Epidermal melanocyte (primary cell): ENCODE measurements around the gene NUTM2F.
"Not testable (repeated sequence)": the region's sequence is repeated elsewhere in the genome, so short reads cannot be mapped to it uniquely, and the experiment has no call there.

Experiments
- DNase-seq: peaks from one replicate; pipeline ENCODE4 v3.0.0; 2011; ENCODE audit warnings: low spot score; ENCODE audit not compliant: insufficient read length

The NUTM2F gene

DNA sequence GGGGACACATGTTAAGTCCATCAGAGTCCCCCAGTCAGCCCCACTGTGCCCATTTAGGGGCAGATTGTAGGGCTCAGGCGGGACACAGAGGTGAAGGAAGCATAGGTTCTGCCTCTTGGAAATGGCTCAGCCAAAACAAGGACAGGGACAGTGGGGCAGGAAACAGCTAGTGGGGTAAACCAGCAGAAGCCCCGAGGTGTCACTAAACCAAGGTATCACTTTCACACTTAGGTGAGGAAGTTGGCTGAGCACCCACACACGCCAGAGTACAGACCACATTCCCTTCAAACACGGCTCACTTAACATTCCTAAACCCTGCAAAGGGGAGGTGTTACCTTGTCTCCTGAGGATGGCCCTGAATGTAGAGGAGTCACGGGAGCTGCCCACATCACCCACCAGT, 12.2 kb downstream of the NUTM2F start:
- DNase-seq, result not testable (repeated sequence)

DNA sequence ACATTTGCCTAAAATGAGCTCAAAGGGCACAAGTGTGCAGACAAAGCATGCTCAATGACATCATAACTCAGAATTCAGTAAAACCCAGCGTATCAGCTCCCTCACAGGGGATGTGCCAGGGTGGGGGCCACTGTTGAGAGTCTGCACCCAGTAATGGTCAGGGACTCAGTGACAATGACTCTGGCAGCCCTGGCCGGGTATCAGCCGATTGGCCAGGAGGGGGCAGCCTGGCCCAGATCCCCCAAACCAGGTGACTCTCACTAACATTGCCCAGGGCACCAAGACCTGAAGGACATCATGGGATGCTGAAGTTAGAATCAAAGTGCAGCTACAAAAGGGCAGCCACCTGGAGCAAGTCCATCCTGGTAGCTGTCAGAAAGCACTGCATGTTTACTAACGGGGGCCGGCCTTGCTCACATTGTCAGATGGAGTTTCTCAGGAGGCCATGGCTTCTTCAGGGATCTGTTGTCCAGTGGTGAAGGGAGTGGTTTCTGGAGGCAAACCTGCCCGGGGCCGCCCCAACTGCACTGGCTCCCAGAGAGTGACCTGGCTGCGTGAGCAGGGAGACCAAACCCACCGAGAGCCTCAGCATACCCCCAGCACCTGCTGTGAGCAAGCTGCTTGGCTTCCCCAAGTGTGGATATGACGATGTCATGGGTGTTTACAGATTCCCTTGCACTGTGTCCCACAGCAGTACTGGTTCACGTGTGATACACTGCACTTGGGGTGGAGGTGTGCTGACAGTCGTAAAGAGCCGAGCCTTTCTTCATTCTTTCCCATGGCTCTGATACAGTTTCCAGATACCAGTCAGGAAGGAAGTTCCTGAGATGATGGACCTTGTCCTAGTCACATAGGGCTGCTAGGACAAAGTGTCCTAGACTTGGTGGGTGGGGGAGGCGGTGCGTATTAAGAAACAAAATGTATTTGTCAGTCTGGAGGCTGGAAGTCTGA, 13.1 kb downstream of the NUTM2F start:
- not testable (repeated sequence) for DNase-seq

DNA sequence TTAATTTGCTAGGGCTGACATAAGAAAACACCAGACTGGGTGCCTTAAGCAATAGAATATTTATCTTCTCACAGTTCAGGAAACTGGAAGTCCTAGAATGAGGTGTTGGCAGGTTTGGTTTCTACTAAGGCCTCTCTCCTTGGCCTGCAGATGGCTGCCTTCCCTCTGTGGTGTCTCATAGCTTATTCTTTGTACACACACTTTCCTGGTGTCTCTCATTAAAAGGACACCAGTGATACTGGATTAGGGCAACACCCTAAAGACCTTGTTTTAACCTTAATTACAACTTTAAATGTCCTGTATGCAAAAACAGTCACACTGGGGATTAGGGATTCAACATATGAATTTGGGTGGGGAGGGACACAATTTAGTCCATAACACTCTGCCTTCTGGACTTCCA, 25.1 kb downstream of the NUTM2F start:
- DNase-seq, result no peak

DNA sequence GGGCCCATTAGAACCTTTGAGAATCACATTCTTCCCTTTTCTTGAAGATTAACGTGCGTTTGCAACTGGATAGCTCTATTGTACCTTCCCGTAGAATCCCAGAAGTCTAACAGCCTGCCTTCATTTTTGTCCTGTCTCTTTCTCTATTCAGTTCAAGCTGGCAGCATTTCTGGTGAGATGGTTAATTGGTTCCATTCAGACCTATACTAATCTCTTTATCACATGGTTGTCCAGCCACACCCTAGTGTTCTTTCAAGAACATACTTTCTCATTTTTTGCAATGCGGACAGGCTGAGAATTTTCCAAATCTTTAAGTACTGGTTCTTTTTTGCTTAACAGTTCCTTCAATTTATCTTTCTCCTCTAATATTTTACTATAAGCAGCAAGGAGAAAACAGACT, 26.0 kb downstream of the NUTM2F start:
- no peak for DNase-seq

DNA sequence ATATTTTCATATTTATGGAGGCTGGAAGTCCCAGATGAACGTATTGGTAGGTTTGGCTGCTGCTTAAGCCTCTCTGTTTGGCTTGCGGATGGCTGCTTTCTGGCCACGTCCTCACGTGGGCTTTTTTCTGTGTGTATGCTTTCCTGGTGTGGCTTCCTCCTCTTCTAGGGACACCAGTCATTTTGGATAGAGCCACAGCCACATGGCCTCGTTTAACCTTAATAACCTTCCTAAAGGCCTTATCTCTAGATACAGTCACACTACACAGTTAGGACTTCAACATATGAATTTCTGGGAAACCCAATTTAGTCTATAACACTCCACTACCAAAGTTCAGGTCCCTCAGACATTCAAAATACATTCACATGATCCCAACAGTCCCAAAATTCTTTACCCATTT, 26.9 kb downstream of the NUTM2F start:
- no peak for DNase-seq

DNA sequence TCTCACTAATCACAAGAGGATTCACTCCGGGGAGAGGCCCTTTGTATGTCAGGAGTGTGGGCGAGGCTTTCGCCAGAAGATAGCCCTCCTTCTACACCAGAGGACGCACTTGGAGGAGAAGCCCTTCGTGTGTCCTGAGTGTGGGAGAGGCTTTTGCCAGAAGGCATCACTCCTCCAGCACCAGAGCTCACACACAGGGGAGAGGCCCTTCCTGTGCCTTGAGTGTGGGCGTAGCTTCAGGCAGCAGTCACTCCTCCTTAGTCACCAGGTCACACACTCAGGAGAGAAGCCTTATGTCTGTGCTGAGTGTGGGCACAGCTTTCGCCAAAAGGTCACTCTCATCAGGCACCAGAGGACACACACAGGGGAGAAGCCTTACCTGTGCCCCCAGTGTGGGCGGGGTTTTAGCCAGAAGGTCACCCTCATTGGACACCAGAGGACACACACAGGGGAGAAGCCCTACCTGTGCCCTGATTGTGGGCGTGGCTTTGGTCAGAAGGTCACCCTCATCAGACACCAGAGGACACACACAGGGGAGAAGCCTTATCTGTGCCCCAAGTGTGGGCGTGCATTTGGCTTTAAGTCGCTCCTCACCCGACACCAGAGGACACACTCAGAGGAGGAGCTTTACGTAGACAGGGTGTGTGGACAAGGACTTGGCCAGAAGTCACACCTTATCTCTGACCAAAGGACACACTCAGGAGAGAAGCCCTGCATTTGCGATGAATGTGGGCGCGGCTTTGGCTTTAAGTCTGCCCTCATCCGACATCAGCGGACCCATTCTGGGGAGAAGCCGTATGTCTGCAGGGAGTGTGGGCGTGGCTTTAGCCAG, 27.8 kb downstream of the NUTM2F start:
- no peak for DNase-seq

DNA sequence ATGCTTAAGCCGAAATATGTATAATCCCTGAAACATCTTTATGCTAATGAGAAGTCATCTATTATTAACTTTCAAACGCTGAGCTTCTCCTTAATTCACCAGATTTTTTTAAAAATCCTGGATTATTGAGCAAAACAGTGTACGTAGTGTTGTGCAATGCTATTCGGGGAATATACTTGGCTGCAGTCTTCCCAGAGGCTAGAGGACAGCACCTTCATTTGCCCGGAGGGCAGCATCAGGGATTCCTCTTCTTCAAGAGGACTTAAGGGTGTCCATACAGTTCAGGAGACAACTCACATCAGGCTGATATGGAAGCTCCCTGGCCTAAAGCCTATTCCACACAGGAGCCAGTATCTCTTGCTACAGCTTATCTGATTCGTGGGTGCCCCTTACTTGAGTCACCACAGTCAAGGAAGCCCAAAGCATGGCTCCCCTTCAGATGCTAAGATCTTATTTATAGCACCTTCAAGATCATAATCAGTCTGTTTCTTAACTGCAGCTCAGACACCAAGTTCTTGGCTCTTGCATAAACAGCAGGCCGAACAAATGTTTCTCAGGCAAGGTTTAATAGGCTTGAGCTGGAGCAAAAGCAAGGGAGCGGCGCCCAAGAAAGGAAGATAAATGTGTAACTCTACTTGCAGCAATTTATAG, 29.4 kb downstream of the NUTM2F start:
- no peak for DNase-seq

DNA sequence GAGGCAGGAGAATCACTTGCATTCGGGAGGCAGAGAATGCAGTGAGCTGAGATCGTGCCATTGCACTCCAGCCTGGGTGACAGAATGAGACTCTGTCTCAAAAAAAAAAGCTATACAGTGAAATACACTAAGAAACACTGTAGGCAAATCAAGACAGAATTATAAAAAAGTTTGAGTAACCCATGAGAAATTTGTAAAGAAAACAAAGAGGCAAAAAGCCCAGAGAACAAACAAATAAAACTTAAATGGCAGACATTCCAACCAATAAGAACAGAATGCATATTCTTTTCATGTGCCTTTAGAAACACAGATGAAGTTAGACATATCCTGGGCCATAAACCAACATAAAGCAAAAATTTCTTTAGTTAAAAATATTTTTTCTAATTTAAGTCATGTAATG, 38.8 kb downstream of the NUTM2F start:
- DNase-seq, result no peak

DNA sequence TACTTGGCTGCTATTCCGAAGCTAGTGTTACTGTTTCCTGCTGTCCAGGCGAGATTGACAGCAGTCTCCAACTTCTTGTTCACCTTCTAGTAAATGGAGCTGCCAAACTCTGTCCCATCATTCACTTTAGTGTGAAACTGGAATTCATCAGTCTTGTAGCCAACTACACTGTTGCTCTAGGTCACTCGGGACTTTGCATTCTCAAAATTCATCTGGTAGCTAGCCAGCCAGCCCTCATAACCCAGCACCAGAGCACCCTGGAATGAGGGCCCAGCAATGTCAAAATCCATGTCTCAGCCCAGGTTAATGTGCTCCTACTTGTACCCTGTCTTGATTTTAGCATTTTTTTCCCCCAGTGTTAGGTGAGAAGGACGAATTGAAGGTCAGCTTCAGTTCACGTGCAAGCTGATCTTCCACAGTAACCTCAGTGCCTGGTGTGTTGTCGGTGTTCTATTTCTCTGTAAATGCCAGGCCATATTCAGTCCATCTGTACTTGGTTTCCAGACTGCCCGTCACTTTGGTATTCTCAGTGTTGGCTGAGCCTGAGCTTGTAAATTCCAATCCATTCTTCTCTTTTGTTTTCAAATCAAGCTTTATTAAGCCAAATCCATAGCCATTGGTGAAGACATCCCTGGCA, 40.4 kb downstream of the NUTM2F start:
- no peak for DNase-seq

DNA sequence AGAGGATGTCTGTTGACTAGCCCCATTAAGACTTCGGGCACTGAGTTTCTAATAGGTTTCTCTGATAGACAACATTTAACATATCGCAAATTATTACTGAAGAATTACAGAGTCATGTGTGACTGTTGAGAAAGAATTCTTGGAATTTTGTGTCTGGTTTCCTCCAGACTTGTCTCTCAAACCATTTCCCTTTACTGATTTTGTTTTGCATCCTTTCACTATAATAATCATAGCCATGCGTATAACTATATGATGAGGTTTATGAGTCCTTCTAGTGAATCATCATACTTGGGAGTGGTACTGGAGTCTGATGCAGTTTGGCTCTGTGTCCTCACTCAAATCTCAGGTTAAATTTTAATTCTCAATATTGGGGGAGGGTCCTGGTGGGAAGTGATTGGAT, 42.3 kb downstream of the NUTM2F start:
- no peak for DNase-seq

DNA sequence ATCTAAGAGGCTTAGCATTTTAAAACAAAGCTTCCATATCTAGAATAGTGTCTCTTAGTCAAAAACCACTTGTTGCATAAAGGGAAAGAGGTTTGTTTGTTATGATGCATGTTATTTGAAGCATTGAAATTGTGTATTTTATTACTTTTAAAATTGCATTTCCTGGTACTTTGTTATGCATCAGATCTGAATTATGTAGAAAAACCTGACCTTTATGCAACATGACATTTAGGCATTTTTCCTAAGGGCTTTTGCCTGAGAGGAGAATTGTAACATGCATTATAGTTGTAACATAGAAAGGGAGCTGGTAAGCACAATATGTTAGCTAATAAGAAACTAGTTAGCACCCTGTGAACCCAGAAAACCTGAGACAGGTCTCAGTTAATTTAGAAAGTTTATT, 47.3 kb downstream of the NUTM2F start:
- no peak for DNase-seq

DNA sequence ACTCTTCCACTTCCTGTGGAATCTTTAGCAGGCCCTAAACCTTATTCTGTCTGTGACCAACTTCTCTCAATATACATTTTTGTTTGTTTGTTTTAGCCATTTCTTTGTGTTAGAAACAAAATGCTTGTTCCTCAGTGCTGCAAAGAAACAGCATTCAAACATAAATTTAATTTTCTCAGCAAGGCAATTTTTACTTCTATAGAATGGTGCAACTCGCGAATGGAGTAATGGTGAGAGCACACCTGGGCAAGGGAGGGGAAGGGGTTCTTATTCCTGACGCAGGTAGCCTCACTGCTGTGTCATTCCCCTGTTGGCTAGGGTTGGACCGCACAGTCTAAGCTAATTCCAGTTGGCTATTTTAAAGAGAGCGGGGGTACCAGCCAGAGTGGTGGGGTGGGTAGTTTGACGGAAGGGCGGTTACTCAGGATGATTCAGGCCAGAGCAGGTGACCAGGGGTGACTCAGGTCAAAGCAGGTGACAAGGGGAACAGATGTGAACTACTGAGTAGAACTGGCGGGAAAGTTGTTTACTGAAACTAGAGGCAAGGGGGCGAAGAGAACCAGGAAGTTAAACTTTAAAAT, 47.9 kb downstream of the NUTM2F start:
- no peak for DNase-seq

DNA sequence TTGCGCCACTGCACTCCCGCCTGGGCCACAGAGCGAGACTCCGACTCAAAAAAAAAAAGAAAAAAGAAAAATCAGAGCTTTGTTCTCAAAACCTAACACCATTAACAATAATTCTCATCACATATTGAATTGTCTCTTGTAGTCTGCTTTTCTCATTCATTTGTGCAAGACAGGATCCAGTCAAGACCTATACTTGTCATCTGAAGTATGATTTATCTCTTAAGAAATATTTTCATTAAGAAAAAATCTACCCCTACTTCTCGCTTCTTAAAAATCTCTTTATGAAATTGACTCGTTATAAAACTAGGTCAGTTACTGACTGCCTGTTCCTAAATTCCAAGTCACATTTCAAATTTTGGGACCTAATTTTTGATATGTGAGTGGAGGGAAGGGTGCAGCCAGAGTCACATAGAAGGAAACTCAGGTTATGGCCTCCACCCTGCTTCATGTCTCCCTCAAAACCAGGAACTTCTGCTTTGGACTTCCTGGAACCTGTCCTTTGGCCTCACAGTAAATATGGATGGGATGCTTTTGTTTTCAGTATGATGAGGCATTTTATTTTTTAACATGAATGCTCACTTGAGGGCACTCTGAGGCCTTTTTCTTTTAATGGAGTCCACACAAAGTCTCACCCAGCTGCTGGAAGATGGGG, 50.4 kb downstream of the NUTM2F start:
- DNase-seq, result no peak

DNA sequence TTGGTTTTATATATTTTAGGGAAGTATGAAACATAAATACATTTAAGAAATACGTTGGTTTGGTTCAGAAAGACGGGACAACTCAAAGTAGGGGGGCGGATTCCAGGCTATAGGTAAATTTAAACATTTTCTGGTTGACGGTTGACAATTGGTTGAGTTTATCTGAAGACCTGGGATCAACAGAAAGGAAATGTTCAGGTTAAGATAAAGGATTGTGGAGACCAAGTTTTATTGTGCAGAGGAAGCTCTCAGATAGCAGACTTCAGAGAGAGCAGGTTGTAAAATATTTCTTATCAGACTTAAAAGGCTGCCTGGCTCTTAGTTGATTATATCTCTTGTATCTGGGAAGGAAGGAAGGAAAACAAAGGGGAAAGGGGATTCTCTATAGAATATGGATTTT, 51.4 kb downstream of the NUTM2F start:
- DNase-seq, result not testable (repeated sequence)

DNA sequence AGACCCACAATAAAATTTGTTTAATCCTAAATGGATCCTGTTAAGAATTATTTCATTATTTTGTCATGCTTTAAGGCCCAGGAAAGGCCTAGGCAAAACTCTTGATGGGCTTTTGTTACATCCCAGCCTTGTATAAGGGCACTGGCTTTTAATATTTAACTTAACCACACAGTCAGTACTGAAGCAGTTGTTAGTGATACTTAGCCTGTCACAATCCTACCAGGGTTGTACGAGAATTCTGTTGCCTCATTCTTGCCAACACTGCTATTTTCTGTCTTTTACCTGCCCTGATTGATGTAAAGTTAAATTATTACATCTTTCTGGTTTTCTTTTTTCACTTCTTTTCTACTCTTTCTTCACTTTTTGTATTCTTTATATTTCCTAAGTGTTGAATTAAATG, 58.4 kb downstream of the NUTM2F start:
- DNase-seq, result no peak

DNA sequence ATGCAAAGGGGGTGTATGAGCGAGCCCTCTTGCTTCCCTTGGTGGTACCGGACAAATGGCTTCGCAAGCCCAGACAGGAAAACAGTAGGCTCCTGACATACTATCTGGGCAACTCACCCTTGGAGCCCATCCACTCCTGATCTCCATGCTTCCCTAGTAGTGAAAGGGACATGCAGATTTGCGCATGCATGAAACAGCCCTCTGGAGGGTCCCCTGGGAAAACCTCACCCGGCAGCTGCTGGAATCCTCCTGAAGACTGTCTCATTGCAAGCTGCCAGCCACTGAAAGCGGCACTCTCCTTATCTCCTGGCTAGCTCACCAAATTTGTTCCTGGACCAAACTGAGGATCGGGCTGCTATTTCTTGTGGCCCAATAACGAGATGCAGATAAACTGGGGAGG, 59.2 kb downstream of the NUTM2F start:
- no peak for DNase-seq
